Measurements from ENCODE around the gene PRC1.

The PRC1 gene

GRCh38 chr15:90989040-90989768 lies 5.1 kb downstream of the PRC1 start:
- DNase-seq (ENCODE audit: low read depth): no peak

GRCh38 chr15:90988296-90988695 lies 6.0 kb downstream of the PRC1 start:
- no peak for DNase-seq (ENCODE audit: low read depth)

- no peak for DNase-seq (ENCODE audit: low read depth)
These were observed 6.7 kb downstream of the PRC1 start for GRCh38 chr15:90987561-90988141.

GRCh38 chr15:90986790-90987507 lies 7.4 kb downstream of the PRC1 start:
- DNase-seq (ENCODE audit: low read depth): no peak

GRCh38 chr15:90982135-90982534 lies 12.2 kb downstream of the PRC1 start:
- no peak for DNase-seq (ENCODE audit: low read depth)

- DNase-seq (ENCODE audit: low read depth): no peak
These were observed 12.7 kb downstream of the PRC1 start for GRCh38 chr15:90981681-90982080.

GRCh38 chr15:90979582-90979981 lies 14.8 kb downstream of the PRC1 start:
- DNase-seq (ENCODE audit: low read depth): no peak

- DNase-seq (ENCODE audit: low read depth): no peak
These were observed 20.1 kb downstream of the PRC1 start for GRCh38 chr15:90974216-90974615.

- no peak for DNase-seq (ENCODE audit: low read depth)
These were observed 22.2 kb downstream of the PRC1 start for GRCh38 chr15:90972133-90972532.

GRCh38 chr15:90970274-90970673 lies 24.1 kb downstream of the PRC1 start:
- DNase-seq (ENCODE audit: low read depth): no peak

GRCh38 chr15:90968434-90968833 lies 25.9 kb downstream of the PRC1 start:
- DNase-seq (ENCODE audit: low read depth): no peak

- no peak for DNase-seq (ENCODE audit: low read depth)
These were observed 27.1 kb downstream of the PRC1 start for GRCh38 chr15:90967206-90967605.

GRCh38 chr15:90966262-90966661 lies 28.1 kb downstream of the PRC1 start:
- no peak for DNase-seq (ENCODE audit: low read depth)

GRCh38 chr15:90962021-90962420 lies 32.3 kb downstream of the PRC1 start:
- no peak for DNase-seq (ENCODE audit: low read depth)

GRCh38 chr15:90960298-90961091 lies 33.8 kb downstream of the PRC1 start:
- no peak for DNase-seq (ENCODE audit: low read depth)

- no peak for DNase-seq (ENCODE audit: low read depth)
These were observed 34.4 kb downstream of the PRC1 start for GRCh38 chr15:90959894-90960293.

- DNase-seq (ENCODE audit: low read depth): no peak
These were observed 35.2 kb downstream of the PRC1 start for GRCh38 chr15:90959028-90959595.

GRCh38 chr15:90957791-90958190 lies 36.5 kb downstream of the PRC1 start:
- no peak for DNase-seq (ENCODE audit: low read depth)

GRCh38 chr15:90957031-90957790 lies 37.1 kb downstream of the PRC1 start:
- DNase-seq (ENCODE audit: low read depth): no peak

GRCh38 chr15:90956274-90957030 lies 37.9 kb downstream of the PRC1 start:
- DNase-seq (ENCODE audit: low read depth): peak; percentile 37

Measured in stimulated activated CD8-positive, alpha-beta memory T cell treated with anti-CD3 and anti-CD28 coated beads, Interleukin-15, amount 100 ng/mL, for 1 hour (primary cell).